Cortex of kidney (tissue), 1 donor: Measurements from ENCODE around the gene SMAD4.
A peak's percentile ranks its signal among the peaks of the same experiment; 100 is the strongest.
"Not testable (repeated sequence)": the region's sequence is repeated elsewhere in the genome, so short reads cannot be mapped to it uniquely, and the experiment has no call there.

Source experiments
- DNase-seq: peaks from one replicate; lab custom pipeline; 2025; lab: John Stamatoyannopoulos, UW

Gene SMAD4

DNA sequence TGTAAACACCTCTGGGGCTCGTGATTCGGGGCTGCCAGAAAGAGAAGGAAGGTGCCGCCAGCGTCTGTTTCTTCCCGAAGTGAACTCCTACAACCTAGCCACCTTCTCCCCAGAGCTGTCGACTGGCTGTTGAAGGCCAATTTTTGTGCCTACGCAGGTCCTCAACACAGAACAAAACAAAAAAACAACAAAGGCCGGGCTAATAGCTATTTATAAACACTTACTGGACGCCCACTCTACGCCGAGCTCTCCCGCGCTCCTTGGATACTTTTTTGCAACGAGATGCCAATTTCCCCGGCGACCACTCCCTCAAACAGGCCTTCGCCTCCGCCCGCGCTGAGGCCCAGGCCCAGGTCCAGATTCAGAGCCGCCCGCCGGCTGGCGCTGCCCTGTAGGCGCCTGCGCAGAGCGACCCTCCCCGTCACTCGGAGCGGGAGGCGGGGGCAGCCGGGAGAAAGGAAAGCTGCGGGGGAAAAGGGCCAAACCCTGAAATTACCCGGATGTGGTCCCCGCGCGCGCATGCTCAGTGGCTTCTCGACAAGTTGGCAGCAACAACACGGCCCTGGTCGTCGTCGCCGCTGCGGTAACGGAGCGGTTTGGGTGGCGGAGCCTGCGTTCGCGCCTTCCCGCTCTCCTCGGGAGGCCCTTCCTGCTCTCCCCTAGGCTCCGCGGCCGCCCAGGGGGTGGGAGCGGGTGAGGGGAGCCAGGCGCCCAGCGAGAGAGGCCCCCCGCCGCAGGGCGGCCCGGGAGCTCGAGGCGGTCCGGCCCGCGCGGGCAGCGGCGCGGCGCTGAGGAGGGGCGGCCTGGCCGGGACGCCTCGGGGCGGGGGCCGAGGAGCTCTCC lies at the start of gene SMAD4:
SMAD4 (plus strand) TSS at position 520 of the 843 bp plus-strand sequence. CDS start 16,834 bp downstream, outside the sequence.
- peak; percentile 69 for DNase-seq

DNA sequence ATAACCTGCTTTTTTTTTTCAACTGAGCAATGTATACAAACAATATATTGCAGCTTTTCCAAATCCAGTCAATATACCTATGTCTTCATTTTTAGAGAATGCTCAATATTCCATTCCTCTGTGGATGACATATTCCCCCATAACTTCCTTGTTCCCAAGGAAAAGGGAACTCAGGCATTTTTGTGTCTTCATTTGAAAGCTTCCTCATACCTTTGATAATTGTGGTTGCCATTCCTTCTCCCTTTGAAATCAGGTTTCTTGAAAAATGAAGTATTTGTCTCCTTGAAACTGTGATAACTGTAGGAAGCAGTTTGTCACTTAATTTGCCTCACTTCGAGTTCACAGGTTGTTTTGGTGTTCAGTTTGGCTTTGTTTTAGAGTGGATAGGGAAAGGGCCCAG lies 48.6 kb upstream of the SMAD4 start:
- no peak for DNase-seq

DNA sequence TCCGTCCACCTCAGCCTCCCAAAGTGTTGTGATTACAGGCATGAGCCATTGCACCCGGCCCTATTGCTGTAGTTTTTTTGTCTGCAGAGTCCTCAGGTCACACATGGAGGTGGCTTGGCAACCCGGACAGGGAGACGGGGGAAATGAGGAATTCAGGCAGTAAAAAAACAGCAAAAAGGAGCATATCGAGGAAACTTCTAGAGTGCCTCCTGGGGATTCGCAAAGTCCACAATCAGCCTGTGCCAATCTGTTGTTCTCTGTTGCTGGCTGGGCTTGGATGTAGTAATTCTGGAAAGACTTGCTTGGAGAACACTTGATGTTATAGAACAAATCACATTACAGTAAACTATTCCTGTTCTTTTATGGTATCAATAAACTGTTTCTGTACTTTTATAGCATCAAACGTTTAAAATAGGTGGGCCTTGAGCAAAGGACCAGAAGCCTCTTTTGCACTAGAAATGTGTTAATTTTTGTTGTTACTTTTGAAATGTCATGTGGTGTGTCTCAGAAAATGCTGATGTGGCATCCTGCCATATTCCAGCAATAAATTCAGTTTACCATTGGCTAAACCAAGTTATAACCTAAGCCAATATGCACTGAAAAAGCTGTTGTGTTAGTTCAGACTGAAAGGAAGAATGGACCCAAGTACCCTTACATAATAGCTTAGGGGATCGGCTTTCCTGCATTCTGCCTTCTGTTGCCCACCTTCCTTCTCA lies 47.8 kb upstream of the SMAD4 start:
- DNase-seq = no peak

DNA sequence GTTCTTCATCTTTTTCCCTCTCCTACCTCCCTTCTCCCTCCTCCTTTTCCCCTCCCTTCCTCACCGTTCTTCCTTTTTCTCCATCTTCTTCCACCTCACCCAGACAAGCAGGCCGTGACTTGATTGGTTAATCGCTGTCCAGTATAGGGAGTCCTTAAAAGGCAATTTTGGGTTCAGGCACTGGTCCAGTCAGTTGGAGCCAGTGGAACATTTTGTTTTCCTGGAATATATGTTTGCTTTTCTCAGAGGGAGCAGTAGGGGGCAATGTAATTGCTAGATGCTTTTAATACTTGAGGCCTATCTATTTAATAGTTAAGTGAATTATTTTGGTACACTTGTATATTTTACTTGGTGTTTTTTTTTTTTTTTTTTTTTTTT lies 47.2 kb upstream of the SMAD4 start:
- no peak for DNase-seq

DNA sequence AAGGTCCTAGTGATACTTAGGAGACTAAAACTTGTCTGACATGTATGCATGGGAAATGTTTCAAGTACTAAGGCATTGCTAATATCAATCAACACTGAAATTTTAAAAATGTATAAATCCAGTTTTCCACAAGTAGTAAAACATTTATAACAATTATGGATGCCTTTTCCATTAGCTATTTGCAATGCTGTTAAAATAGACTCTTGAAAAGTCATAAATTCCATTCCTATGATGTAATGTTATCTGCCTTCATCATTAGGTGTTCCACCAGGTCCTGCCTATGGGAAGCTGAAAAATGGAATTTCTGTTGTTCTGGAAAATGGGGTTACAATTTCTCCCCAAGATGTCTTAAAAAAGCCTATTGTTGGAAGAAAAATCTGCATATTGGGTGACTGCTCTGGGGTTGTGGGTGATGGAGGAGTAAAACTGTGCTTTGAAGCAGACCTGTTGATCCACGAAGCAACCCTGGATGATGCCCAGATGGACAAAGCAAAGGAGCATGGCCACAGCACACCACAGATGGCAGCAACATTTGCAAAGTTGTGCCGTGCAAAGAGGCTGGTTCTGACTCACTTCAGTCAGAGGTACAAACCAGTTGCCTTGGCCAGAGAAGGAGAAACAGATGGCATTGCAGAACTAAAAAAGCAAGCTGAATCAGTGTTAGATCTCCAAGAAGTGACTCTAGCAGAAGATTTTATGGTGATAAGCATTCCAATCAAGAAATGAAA lies 43.5 kb upstream of the SMAD4 start:
- DNase-seq = no peak

DNA sequence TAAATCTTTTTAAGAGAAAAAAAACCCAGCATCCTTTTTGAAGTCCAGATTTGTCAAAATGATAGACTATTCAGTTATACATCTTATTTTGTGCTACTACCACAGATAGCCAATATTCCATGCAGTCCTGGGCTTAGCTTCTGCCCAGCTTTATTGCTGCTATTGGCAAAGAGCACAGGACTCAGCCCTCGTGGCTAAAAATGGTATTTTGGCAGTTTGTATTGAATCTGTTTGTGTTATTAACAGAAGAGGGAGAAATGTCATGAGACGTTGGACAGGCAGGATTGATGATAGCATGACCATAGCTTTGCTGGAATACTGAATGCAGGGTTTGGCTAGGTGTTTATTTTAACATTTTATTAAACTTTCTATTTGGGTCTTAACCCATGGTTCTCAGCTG lies 42.8 kb upstream of the SMAD4 start:
- no peak for DNase-seq

DNA sequence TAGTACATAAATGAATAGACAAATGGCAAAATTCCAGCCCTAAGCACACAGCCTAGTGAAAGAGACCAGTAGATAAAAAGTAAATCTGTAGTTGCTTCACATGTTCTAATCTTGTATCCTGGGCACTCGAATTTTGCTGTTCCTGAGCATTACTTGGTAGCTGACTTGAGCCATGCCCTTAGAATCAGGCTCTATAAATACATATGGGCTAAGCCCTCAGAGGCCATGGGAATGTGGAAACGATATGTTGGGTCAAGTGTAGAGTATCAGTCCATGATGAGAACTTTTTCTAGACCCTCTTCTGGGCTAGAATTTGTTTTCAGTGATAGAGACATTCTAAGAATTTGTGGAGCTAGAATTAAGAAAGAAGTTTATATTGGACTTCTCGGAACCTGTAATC lies 40.3 kb upstream of the SMAD4 start:
- no peak for DNase-seq

DNA sequence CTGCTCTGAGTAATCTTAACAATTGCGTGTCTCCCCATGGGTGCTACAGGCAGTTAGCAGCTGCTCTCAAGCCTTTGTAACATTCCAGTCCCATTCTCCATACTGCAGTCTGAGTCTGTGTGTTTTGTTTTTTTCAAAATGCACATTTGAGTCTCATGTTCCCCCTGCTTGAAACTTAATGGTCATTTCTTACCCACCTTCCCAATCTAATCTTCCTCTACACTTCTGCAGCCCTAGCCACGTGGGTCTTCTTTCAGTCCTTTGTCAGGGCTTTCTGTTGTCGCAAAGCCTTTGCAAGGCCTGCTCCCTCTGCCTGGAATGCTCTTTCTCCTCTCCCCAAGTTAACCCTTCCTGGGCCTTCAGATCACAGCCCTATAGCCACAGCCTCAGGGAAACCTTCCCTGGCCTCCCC lies 37.7 kb upstream of the SMAD4 start:
- DNase-seq = no peak

DNA sequence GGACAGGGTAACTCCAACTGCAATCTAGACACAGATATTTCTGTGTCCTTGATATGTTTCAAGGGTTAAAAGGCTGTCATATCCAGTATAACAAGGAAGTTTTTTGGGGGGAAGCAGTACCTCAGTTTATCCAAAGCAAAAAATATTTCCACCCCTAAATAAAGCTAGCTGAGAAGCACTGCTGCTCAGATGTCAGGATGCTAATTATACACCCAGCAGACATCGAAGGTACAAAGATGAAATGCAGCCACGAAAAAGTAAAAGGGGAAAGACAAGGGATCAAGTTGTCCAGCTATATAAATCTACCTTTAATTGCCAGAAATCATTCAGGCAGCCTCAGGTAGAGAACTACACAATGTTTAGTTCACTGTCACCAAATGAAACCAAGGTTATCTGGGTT lies 36.0 kb upstream of the SMAD4 start:
- DNase-seq = no peak

DNA sequence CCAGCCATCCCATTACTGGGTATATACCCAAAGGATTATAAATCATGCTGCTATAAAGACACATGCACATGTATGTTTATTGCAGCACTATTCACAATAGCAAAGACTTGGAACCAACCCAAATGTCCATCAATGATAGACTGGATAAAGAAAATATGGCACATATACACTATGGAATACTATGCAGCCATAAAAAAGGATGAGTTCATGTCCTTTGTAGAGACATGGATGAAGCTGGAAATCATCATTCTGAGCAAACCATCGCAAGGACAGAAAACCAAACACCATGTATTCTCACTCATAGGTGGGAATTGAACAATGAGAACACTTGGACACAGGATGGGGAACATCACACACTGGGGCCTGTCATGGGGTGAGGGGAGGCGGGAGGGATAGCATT lies 26.8 kb upstream of the SMAD4 start:
- DNase-seq = not testable (repeated sequence)

DNA sequence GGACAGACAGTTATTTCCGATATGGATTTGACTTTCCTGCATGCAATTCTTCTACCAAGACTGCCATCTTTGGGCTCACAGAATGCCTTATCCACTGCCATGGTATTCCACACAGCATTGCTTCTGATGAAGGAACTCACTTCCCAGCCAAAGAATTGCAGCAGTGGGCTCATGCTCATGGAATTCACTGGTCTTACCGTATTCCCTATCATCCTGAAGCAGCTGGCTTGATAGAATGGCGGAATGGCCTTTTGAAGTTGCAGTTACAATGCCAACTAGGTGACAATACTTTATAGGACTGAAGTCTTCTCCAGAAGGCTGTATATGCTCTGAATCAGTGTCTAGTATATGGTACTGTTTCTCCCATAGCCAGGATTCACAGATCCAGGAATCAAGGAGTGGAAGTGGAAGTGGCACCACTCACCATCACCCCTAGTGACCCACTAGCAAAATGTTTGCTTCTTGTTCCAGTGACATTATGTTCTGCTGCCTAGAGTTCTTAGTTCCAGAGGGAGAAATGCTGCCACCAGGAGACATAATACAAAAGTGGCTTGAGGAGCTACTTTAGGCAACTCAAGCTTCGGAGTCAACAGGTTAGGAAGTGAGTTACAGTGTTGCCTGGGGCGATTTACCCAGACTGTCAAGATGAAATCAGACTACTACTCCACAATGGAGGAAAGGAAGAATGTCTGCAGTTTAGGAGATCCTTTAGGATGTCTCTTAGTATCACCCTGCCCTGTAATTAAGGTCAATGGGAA lies 23.8 kb upstream of the SMAD4 start:
- no peak for DNase-seq

DNA sequence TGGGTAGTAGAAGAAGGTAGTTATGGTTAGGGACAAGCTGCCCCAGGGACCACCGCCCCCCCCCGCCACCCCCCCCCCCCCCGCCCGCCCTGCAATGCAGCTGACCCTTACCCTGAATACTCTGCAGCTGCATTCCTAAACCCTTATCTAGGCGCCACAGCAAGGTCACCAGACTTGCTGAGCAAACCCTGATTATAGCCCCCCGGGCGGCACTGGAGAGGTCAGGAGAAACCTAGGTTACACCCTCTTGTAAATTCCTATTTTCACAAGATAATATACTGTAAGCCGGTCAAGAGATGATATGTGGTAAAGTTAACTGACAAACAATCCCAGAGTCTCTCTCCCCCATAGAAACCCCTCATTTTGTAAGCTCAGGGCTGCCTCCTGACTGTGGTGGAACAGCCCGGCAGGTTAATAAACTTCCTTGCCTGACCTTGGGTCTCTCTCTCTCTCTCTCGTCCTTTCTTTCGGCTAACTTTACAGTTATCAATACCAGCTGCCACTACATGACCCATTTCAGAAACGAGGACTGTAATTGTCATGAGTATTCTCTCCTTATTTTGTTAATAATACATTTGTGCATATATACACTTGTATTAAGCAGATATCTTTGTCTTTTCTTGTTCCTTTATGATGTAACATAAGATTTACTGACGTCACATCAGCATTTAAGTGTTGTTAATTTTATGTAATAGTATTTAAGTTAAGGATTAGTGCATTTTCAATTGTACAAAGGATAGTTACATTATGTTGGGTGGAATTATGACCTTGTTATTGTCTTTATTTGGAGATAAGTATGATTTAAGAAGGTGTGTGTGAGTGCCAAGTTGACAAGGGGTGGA lies 22.8 kb upstream of the SMAD4 start:
- no peak for DNase-seq

DNA sequence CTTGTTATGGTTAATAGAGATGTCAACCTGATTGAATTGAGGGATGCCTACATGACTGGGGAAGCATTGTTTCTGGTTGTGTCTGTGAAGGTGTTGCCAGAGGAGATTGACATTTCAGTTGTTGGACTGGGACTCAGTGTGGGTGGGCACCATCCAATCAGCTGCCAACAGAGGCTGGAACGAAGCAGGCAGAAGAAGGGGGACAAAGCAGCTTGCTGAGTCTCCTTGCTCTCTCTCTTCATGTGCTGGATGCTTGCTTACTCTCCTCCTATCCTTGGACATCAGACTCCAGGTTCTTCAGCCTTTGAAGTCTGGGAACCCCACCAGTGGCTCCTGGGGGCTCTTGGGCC lies 22.2 kb upstream of the SMAD4 start:
- no peak for DNase-seq

DNA sequence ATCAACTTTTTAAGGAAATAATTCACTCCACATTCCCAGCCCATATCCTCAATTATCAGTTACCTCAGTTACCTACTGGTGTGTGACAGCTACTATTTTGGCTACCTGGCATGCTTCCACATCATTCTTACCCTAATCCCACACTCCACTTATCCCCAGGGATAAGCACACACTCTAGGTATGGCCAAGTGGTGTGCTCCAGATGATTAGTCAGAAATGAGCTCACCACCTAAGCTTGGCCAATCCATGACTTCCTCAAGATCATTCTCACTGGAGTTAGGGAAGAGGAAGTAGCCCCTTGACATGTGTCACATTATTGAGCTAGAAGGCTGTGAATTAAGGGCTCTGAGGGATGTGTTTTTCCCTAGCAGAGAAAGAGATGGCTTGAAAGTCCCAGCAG lies 20.9 kb upstream of the SMAD4 start:
- DNase-seq = no peak

DNA sequence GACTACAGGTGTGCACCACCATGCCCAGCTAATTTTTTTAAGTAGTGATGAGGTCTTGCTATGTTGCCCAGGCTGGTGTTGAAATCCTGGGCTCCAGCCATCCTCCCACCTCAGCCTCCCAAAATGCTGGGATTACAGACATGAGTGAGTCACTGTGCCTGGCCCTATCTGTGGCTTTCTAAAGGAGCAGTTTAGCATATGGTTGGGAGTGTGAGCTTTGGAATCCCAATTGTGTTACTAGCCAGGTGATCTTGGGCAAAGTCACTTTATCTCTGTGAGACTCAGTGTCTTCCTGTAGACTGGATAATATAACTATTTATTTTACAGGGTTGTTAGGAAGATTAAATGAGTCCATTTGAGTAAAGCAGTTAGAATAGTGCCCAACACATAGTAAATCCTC lies 19.8 kb upstream of the SMAD4 start:
- DNase-seq = no peak

DNA sequence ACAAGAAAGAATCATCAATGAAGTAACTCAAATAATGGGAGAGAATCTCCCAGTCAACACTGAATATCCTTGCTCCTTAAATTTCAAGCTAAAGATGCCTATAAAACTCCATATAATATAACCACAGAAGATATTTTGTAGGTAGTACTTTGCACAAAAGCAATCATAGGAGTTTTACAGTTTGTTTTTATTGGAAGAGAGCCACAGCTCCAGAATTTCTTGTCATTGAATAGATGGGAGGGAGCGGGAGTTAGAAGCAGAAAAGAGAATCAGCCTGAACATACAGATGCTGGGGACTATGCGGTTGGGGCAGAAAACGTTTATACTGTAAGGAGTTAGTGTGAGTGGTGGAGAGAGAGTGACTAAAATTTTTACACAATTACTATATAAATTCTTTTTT lies 18.3 kb upstream of the SMAD4 start:
- no peak for DNase-seq

DNA sequence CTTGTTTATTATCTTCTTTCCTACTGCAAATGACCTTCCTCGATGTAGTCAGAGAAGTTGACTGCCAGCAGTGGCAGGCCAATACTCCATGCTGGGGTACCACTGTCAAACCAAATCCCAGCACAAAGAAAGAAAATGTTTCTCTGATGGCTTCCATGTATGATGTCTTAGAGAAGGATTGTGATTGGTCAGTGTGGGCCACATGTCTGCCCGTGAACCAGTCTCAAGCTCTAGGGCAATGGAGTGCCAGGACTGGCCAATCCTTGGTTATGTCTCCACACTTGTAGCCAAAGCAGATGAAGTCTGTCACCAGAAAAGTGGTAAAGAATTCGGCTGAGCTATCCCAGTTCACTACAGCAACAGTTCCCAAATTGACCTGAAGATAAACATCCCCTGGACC lies 17.6 kb upstream of the SMAD4 start:
- DNase-seq = no peak

DNA sequence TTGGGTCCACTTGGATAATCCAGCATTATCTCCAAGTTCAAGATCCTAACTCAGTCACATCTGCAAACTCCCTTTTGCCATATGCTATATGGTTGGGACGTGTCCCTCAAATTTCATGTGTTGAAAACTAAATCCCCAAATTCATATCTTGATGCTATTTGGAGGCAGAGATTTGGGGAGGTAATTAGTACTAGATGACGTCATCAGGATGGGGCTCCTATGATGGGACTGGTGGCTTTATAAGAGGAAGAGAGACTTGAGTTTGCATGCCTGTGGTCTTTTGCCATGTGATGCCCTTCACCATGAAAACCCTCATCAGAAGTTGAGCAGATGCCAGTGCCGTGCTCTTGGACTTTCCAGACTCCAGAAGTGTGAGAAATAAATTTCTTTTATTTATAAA lies 16.8 kb upstream of the SMAD4 start:
- no peak for DNase-seq

DNA sequence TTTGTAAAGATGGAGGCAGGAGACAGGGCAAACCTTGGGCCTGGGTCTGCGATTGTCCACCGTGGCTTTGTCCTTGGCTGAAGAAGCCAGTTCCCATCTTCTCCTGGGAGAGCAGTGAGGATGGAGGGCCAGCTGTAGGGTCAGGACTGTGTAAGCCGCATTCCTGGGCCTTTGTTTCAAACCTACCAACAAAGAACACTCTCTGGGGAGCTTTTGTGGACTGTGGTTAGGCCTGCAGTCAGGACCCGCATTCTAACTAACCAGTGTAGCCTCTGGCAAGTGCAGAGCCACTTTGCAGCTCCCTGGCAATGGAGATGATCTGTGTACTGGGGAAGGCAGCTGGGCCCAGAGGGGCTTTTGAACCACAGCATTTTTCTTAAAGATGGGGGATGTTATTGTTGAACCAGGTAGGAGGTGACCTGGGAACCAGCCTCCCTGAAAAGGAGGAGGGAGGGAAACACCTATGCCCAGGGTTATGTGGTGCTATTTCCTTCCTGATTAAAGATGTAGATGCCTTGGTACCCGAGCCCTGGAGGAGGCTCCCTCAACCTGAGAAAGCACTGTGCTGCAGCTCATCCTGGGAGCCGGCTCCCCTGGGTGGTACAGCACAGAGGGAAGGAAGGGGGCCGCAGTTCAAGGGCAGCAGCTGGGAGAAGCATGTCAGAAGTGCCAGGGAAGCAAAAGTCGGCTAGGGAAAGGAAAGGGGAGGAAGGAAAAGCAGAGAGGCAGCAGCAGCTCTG lies 12.7 kb upstream of the SMAD4 start:
- no peak for DNase-seq

DNA sequence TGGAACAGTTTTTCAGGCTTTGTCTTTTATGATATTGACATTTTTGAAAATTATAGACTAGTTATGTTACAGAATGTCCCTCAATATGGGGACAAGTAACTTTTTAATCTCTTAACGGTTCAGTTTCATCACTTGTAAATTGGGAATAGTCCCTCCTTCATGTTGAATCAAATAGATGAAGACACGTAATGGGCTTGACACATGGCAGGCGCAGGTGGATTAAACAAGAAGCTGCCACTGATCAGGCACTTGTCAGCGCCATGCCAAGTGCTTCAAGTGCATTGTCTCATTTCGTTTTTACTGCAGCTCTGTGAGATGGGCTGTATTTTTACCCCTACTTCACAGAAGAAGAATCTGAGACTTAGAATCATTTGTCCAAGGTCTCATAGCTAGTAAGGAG lies 9.5 kb upstream of the SMAD4 start:
- no peak for DNase-seq
